ENCODE data around the gene E2F3.

E2F3 gene

DNA sequence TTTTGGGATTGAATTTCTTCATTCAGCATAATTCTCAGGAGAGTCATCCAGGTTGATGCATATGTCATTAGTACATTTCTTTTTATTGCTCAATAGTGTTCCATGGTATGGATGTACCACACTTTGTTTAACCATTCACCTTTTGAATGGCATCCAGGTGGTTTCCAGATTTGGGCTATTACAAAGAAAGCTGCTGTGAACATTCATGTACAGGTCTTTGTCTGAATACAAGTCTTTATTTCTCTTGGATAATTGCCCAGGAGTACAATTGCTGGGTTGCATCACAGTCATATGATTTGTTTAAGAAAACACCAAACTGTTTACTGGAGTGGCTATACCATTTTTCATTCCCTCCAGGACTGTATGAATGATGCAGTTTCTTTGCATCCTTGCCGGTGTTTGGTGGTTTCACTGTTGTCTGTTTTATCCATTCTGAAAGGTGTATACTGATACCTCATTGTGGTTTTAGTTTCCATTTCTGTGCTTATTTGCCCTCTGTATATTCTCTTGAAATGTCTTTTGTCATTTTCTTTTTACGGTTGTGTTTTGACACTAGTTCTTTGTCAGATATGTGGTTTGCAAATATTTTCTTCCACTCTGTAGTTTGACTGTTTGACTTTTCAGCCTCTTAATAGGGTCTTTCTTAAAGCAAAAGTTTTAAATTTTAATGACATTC, 141.4 kb downstream of the E2F3 start:
- TF ChIP-seq, protein P1, sequence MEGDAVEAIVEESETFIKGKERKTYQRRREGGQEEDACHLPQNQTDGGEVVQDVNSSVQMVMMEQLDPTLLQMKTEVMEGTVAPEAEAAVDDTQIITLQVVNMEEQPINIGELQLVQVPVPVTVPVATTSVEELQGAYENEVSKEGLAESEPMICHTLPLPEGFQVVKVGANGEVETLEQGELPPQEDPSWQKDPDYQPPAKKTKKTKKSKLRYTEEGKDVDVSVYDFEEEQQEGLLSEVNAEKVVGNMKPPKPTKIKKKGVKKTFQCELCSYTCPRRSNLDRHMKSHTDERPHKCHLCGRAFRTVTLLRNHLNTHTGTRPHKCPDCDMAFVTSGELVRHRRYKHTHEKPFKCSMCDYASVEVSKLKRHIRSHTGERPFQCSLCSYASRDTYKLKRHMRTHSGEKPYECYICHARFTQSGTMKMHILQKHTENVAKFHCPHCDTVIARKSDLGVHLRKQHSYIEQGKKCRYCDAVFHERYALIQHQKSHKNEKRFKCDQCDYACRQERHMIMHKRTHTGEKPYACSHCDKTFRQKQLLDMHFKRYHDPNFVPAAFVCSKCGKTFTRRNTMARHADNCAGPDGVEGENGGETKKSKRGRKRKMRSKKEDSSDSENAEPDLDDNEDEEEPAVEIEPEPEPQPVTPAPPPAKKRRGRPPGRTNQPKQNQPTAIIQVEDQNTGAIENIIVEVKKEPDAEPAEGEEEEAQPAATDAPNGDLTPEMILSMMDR (IDR thresholded peaks at IDR 0.05; ENCODE audit: insufficient read depth, low read depth, low read length, missing control alignments): no peak
- peak; percentile 85 for DNase-seq (ENCODE audit: low read depth)
- H3K4me3 ChIP-seq (ENCODE audit: low read depth, low read length): no peak overlapping the region

Measured in GM12865 (cell line).